Measurements from ENCODE around the gene SLC22A1. TPM values are rescaled to one million over a fixed set of nuclear protein-coding genes. Genes with fewer than 3 reads are reported as not detected.
A peak's percentile ranks its signal among the peaks of the same experiment; 100 is the strongest.
"Not testable (repeated sequence)": the region's sequence is repeated elsewhere in the genome, so short reads cannot be mapped to it uniquely, and the experiment has no call there.

The SLC22A1 gene
- total RNA-seq, 1 donor, result 0.72 TPM

DNA sequence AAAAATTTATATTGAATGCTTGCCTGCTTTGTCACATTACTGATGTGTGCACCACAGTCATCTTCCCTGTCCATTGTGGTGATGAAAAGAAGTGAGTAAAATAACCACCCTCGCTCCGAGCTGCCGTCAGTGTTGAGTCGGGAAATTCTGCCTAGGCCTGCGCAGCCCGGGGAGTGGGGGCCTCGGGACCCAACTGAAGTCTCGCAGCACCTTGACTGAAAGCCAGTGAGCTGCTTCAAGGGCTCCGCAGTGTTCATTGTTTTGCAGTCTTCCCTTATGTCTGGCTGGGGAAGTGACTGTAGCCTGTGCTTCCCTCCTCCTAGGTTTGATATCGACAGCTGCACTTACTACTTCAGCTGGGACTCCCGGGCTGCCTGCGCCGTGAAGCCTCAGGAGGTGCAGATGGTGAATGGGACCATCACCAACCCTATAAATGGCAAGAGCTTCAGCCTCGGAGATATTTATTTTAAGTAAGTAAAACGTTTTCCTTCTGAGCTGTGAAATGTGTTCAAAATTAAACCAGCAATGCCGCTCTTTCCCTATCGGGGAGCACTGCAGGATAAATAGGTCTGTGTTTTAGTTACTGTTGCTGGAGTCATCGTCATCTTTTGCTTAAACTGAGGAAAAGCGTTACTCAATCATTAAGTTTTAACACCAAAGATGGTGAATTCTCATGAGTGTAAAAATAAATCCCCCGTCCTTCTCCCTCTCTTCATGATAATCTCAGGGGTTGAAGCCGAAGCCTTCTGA is 32.7 kb upstream of the SLC22A1 start:
- TF ChIP-seq, protein P1, sequence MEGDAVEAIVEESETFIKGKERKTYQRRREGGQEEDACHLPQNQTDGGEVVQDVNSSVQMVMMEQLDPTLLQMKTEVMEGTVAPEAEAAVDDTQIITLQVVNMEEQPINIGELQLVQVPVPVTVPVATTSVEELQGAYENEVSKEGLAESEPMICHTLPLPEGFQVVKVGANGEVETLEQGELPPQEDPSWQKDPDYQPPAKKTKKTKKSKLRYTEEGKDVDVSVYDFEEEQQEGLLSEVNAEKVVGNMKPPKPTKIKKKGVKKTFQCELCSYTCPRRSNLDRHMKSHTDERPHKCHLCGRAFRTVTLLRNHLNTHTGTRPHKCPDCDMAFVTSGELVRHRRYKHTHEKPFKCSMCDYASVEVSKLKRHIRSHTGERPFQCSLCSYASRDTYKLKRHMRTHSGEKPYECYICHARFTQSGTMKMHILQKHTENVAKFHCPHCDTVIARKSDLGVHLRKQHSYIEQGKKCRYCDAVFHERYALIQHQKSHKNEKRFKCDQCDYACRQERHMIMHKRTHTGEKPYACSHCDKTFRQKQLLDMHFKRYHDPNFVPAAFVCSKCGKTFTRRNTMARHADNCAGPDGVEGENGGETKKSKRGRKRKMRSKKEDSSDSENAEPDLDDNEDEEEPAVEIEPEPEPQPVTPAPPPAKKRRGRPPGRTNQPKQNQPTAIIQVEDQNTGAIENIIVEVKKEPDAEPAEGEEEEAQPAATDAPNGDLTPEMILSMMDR (IDR thresholded peaks at IDR 0.05; ENCODE audit: extremely low read depth, low read depth, low read length), result no peak
- H3K4me2 ChIP-seq (ENCODE audit: insufficient read depth, low read length), result peak overlapping the region; percentile 26
- no peaks in the 10 kb centered on the region for H3K27me3 ChIP-seq (ENCODE audit: insufficient read depth, low read length)
- H2AFZ ChIP-seq (ENCODE audit: low read length), result no peak overlapping the region
- H3K79me2 ChIP-seq (ENCODE audit: insufficient read depth, low read length), result no peaks in the 10 kb centered on the region
- peaks cover 7% of the 10 kb centered on the region for H3K4me1 ChIP-seq (ENCODE audit: insufficient read depth, low read length)
- DNase-seq (ENCODE audit: insufficient read length, low spot score, missing footprints), result no peak
- no peak overlapping the region for H3K4me3 ChIP-seq (ENCODE audit: insufficient read depth, low read length)
- no peaks in the 10 kb centered on the region for H3K9me3 ChIP-seq (ENCODE audit: low read depth, low read length)
- H4K20me1 ChIP-seq (ENCODE audit: insufficient read depth, low read length), result no peaks in the 10 kb centered on the region
- H3K36me3 ChIP-seq (ENCODE audit: insufficient read depth, low read length), result peaks cover 67% of the 10 kb centered on the region
- H3K27ac ChIP-seq (ENCODE audit: low read depth, low read length), result peak overlapping the region; percentile 77

DNA sequence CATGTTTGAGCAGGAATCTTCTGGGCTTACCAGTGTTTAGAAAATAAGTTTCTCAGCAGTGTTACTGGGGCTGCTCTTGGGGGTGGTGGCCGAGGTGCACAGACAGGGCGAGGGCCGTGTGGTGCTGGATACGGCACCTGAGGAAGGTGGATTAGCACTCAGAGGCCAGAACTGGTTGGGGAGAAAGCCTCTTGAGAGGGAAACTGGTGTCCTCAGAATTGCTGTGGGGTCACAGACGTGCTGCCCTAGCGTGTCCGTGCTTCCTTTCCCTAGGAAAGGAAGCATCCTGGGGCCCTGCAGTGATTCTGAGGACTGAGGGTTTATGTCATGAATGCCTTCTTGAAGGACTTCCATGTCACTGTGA is 32.1 kb upstream of the SLC22A1 start:
- no peak for DNase-seq (ENCODE audit: insufficient read length, low spot score, missing footprints)
- no peaks in the 10 kb centered on the region for H3K79me2 ChIP-seq (ENCODE audit: insufficient read depth, low read length)
- H3K9me3 ChIP-seq (ENCODE audit: low read depth, low read length), result no peaks in the 10 kb centered on the region
- TF ChIP-seq, protein P1 (IDR thresholded peaks at IDR 0.05; ENCODE audit: extremely low read depth, low read depth, low read length), result no peak
- H3K36me3 ChIP-seq (ENCODE audit: insufficient read depth, low read length), result peaks cover 64% of the 10 kb centered on the region
- H3K4me2 ChIP-seq (ENCODE audit: insufficient read depth, low read length), result no peak overlapping the region
- no peak overlapping the region for H3K4me3 ChIP-seq (ENCODE audit: insufficient read depth, low read length)
- no peak overlapping the region for H3K27ac ChIP-seq (ENCODE audit: low read depth, low read length)
- no peak overlapping the region for H2AFZ ChIP-seq (ENCODE audit: low read length)
- H3K4me1 ChIP-seq (ENCODE audit: insufficient read depth, low read length), result peaks cover 7% of the 10 kb centered on the region
- H3K27me3 ChIP-seq (ENCODE audit: insufficient read depth, low read length), result no peaks in the 10 kb centered on the region
- H4K20me1 ChIP-seq (ENCODE audit: insufficient read depth, low read length), result no peaks in the 10 kb centered on the region

DNA sequence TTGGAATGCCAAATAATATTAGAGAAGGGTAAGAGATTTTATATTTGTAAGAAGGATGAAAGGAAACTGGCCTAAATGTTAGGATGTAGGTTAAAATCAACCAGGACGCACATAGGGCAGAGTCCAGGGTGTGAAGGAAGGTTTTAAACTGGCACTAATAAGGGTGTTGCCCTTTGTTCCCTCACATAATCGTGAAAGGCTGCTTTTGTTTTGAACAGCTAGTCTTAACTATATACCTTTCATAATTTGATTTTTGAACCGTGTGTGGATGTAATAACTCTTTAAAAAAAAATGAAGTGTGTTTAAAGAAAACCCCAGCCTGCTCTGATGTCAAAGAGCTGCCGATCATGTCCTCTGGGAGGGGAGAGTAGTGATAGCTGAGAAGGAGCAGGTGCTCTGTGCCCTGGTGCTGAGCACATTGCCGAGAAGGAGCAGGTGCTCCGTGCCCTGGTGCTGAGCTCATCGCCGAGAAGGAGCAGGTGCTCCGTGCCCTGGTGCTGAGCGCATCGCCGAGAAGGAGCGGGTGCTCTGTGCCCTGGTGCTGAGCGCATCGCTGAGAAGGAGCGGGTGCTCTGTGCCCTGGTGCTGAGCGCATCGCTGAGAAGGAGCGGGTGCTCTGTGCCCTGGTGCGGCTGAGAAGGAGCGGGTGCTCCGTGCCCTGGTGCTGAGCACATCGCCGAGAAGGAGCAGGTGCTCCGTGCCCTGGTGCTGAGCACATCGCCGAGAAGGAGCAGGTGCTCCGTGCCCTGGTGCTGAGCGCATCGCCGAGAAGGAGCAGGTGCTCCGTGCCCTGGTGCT is 31.0 kb upstream of the SLC22A1 start:
- H3K27me3 ChIP-seq (ENCODE audit: insufficient read depth, low read length); H3K4me2 ChIP-seq (ENCODE audit: insufficient read depth, low read length); H3K4me1 ChIP-seq (ENCODE audit: insufficient read depth, low read length); H3K79me2 ChIP-seq (ENCODE audit: insufficient read depth, low read length); H4K20me1 ChIP-seq (ENCODE audit: insufficient read depth, low read length); DNase-seq (ENCODE audit: insufficient read length, low spot score, missing footprints); H3K9me3 ChIP-seq (ENCODE audit: low read depth, low read length); H3K4me3 ChIP-seq (ENCODE audit: insufficient read depth, low read length); H3K27ac ChIP-seq (ENCODE audit: low read depth, low read length); H2AFZ ChIP-seq (ENCODE audit: low read length): not testable (repeated sequence)
- peaks cover 57% of the 10 kb centered on the region for H3K36me3 ChIP-seq (ENCODE audit: insufficient read depth, low read length)

GRCh38 chr6:160092176-160092575 is 29.4 kb upstream of the SLC22A1 start:
- H2AFZ ChIP-seq (ENCODE audit: low read length); H3K79me2 ChIP-seq (ENCODE audit: insufficient read depth, low read length); H3K9me3 ChIP-seq (ENCODE audit: low read depth, low read length); DNase-seq (ENCODE audit: insufficient read length, low spot score, missing footprints); H3K27me3 ChIP-seq (ENCODE audit: insufficient read depth, low read length); H3K4me1 ChIP-seq (ENCODE audit: insufficient read depth, low read length); H3K4me2 ChIP-seq (ENCODE audit: insufficient read depth, low read length); H3K27ac ChIP-seq (ENCODE audit: low read depth, low read length); H3K4me3 ChIP-seq (ENCODE audit: insufficient read depth, low read length); H4K20me1 ChIP-seq (ENCODE audit: insufficient read depth, low read length): not testable (repeated sequence)
- H3K36me3 ChIP-seq (ENCODE audit: insufficient read depth, low read length), result peaks cover 58% of the 10 kb centered on the region

DNA sequence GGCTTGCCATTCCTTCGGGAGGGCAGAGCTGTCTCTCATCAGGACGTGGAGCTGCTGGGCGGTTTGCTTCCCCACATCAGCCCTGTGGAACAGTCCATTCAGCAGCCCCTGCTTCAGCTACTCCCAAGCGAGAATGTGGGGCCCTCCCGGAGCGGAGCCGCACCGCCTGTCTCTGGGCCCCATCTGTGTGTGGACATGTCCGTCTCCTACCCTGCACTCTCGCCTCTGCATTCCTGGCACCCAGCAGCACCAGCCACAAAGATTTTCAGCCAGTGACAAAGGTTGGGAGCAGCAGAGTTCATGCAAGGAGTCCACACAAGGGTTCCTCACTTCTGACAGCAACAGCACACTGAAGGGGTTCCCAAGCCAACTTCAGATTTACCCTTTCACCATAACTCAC is 29.0 kb upstream of the SLC22A1 start:
- peaks cover 58% of the 10 kb centered on the region for H3K36me3 ChIP-seq (ENCODE audit: insufficient read depth, low read length)
- no peaks in the 10 kb centered on the region for H3K9me3 ChIP-seq (ENCODE audit: low read depth, low read length)
- no peak overlapping the region for H3K4me3 ChIP-seq (ENCODE audit: insufficient read depth, low read length)
- no peak overlapping the region for H3K27ac ChIP-seq (ENCODE audit: low read depth, low read length)
- no peak overlapping the region for H3K4me2 ChIP-seq (ENCODE audit: insufficient read depth, low read length)
- peaks cover 5% of the 10 kb centered on the region for H4K20me1 ChIP-seq (ENCODE audit: insufficient read depth, low read length)
- TF ChIP-seq, protein P1 (IDR thresholded peaks at IDR 0.05; ENCODE audit: extremely low read depth, low read depth, low read length), result no peak
- peaks cover 2% of the 10 kb centered on the region for H3K79me2 ChIP-seq (ENCODE audit: insufficient read depth, low read length)
- no peak for DNase-seq (ENCODE audit: insufficient read length, low spot score, missing footprints)
- no peak overlapping the region for H2AFZ ChIP-seq (ENCODE audit: low read length)
- peaks cover 7% of the 10 kb centered on the region for H3K4me1 ChIP-seq (ENCODE audit: insufficient read depth, low read length)
- H3K27me3 ChIP-seq (ENCODE audit: insufficient read depth, low read length), result no peaks in the 10 kb centered on the region
